ENCODE results near the gene HES7. TPM values are rescaled to one million over a fixed set of nuclear protein-coding genes. Genes with fewer than 3 reads are reported as not detected.

HES7 gene
- polyA plus RNA-seq, 1 of the 3 experiments (the other 2 are of a cell fraction): 1.2 TPM

DNA sequence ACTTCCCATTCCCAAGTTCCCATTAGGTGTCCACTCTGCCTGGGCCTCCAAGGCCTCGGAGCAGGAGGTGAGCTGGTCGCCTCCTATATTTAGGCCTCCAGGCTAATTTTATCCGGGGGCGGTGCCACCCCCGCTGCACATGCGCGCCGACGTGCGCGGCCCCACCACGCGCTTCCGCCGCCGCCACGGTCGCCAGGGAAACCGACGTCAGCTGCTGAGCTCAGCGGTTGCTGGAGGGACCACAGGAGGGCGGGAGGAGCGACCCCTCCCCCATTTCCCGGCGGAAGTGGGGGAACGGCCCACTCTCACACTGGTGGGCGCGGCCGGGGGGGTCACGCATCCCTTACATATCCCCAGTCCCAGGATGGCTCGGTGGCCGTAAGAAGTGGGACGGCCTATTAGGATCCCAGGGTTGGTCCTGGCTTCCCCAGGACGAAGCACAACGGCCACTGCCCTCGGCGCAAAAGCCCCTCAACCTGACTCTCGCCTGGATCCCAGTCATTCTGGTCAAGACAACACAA, 27.3 kb upstream of the HES7 start:
- peaks cover 26% of the 10 kb centered on the region for H3K79me2 ChIP-seq (ENCODE audit: insufficient read depth)
- no peaks in the 10 kb centered on the region for H3K27me3 ChIP-seq (ENCODE audit: insufficient read depth)
- H4K20me1 ChIP-seq (ENCODE audit: insufficient read depth): peaks cover 9% of the 10 kb centered on the region; the same call in 1 of the 2 replicates
- H3K4me1 ChIP-seq (ENCODE audit: control insufficient read depth in 1 of 2, insufficient read depth in 2 of 2, low read depth in 1 of 2, low read length in 1 of 2): peaks cover 36 to 42% of the 10 kb centered on the region in 2 experiments; a peak in 3 of 4 replicates
- peak overlapping the region; percentile 77 to 80 for H3K4me3 ChIP-seq (ENCODE audit: low read depth in 2 of 2, low read length in 1 of 2)
- H3K9me2 ChIP-seq: no peaks in the 10 kb centered on the region
- ChIA-PET POLR2A (interaction anchor here (1.1 to 2.5 kb wide), 2 partner anchors 12 to 22 kb away, joined by 6 to 19 read pairs; no protein-coding TSS in a partner anchor), CTCF (interaction anchor here (0.9 to 3.1 kb wide), 4 partner anchors 12 to 32 kb away, joined by 3 to 15 read pairs (median 4); partner anchors contain the start of genes ALOXE3 and HES7)
- H2AFZ ChIP-seq (ENCODE audit: low read depth): no peak overlapping the region
- DNase-seq: peak; percentile 93
- peak overlapping the region; percentile 98 for H3K9ac ChIP-seq
- peak overlapping the region; percentile 82 to 95 for H3K27ac ChIP-seq (ENCODE audit: low read depth in 2 of 2, low read length in 1 of 2)
- H3K36me3 ChIP-seq (replicated peaks in 1 of 2; ENCODE audit: control insufficient read depth in 1 of 2, insufficient read depth in 2 of 2, low read length in 1 of 2): peaks cover 9 to 37% of the 10 kb centered on the region in 2 experiments
- WGBS (ENCODE audit: low lambda C conversion rate): 45% methylated on average over 17 of the region's 38 CpGs
- peaks cover 17% of the 10 kb centered on the region for H3F3A ChIP-seq (replicated peaks; ENCODE audit: insufficient read depth)
- H3K9me3 ChIP-seq: no peaks in the 10 kb centered on the region
- H3K4me2 ChIP-seq: peak overlapping the region; percentile 95
- TF ChIP-seq SMC3 (IDR thresholded peaks at IDR 0.05; ENCODE audit: low read depth, low read length) (no peak), FOSL2 (IDR thresholded peaks at IDR 0.05; ENCODE audit: borderline replicate concordance, low read depth) (no peak), POLR2AphosphoS5 (IDR thresholded peaks at IDR 0.05; ENCODE audit: low read depth, low read length) (no peak), GABPA (IDR thresholded peaks at IDR 0.05; ENCODE audit: low read depth) (peak; percentile 62), RAD21 (IDR thresholded peaks at IDR 0.05; ENCODE audit: low read length) (no peak), FOXJ3 (CRISPR knock-in tag; IDR thresholded peaks at IDR 0.05) (0 out of 2 replicates have a peak, but pooled peaks have one; percentile 30), RXRA (IDR thresholded peaks at IDR 0.05; ENCODE audit: borderline replicate concordance, low read depth) (no peak), YY1 (IDR thresholded peaks at IDR 0.05; ENCODE audit: low read depth) (no peak), RCOR1 (IDR thresholded peaks at IDR 0.05; ENCODE audit: low read length) (0 out of 2 replicates have a peak, but pooled peaks have one; percentile 23), TEAD4 (IDR thresholded peaks at IDR 0.05; ENCODE audit: borderline replicate concordance, insufficient read depth) (no peak), FOXM1 (IDR thresholded peaks at IDR 0.05; ENCODE audit: low read depth) (no peak), NFIC (IDR thresholded peaks at IDR 0.05; ENCODE audit: borderline replicate concordance) (no peak), TCF12 (IDR thresholded peaks at IDR 0.05) (no peak), TAF1 (IDR thresholded peaks at IDR 0.05; ENCODE audit: borderline replicate concordance, low read depth, low read length) (no peak), JUND (IDR thresholded peaks at IDR 0.05) (no peak), GATA2 (CRISPR knock-in tag; IDR thresholded peaks at IDR 0.05) (no peak), REST (IDR thresholded peaks at IDR 0.05; ENCODE audit: low read depth, low read length) (no peak), USF2 (IDR thresholded peaks at IDR 0.05; ENCODE audit: borderline replicate concordance, low read depth, low read length) (no peak), EZH2phosphoT487 (IDR thresholded peaks at IDR 0.05; ENCODE audit: borderline replicate concordance, low read depth) (no peak), EP300 (IDR thresholded peaks at IDR 0.05; ENCODE audit: borderline replicate concordance in 1 of 2, low read depth in 1 of 2, low read length in 1 of 2) (no peak), RFX5 (IDR thresholded peaks at IDR 0.05; ENCODE audit: low read length) (peak; percentile 97), CHD2 (IDR thresholded peaks at IDR 0.05; ENCODE audit: low read length, partially characterized antibody) (peak; percentile 68), ELF1 (IDR thresholded peaks at IDR 0.05) (peak; percentile 67; the same call in 1 of the 2 replicates), CTCF (IDR thresholded peaks at IDR 0.05) (no peak), PBX3 (IDR thresholded peaks at IDR 0.05) (0 out of 2 replicates have a peak, but pooled peaks have one; percentile 3)
- TF ChIP-seq, protein P1, sequence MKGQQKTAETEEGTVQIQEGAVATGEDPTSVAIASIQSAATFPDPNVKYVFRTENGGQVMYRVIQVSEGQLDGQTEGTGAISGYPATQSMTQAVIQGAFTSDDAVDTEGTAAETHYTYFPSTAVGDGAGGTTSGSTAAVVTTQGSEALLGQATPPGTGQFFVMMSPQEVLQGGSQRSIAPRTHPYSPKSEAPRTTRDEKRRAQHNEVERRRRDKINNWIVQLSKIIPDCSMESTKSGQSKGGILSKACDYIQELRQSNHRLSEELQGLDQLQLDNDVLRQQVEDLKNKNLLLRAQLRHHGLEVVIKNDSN (IDR thresholded peaks at IDR 0.05; ENCODE audit: borderline replicate concordance, low read depth): no peak; the same call in 1 of the 2 replicates

Measured in SK-N-SH (cell line).